Caco-2 (cell line): ENCODE data around the gene THRB. TPM values are rescaled to one million over a fixed set of nuclear protein-coding genes. Genes with fewer than 3 reads are reported as not detected.

ENCODE experiments used
- BruUV-seq: library from RNA; stranded (reverse); fragments of 400-500 nt; replicated peaks from 2 replicates; lab custom pipeline; 2021; lab: Mats Ljungman, UMichigan
- CTCF ChIA-PET: fragments of 300-600 bp; sonication (Branson Sonifier 250); formaldehyde crosslinking; loops from one replicate; lab custom pipeline; 2022; ENCODE audit warnings: antibody characterized with exemption; lab: Charles Lee
- POLR2A ChIA-PET: fragments of 300-600 bp; sonication (Branson Sonifier 250); formaldehyde crosslinking; loops from one replicate; lab custom pipeline; 2022; ENCODE audit warnings: antibody characterized with exemption; lab: Charles Lee
- DNase-seq, 2 experiments: peaks; one replicate each; pipeline versions ENCODE4 v3.0.0 to v3.0.0-alpha.2; 2020 to 2022
- H3K27me3 ChIP-seq: replicated peaks from 2 replicates; pipeline ENCODE4 v1.6.0; 2011; ENCODE audit warnings: low read length; ENCODE audit not compliant: control insufficient read depth, insufficient read depth
- H3K36me3 ChIP-seq: 2 replicates; pipeline ENCODE4 v1.5.1; 2011; ENCODE audit warnings: low read length; ENCODE audit not compliant: control insufficient read depth, insufficient read depth
- H3K4me1 ChIP-seq: fragments of 250-450 bp; sonication (Bioruptor Pico); 2 replicates; pipeline ENCODE4 v1.5.1; 2020; ENCODE audit warnings: mild to moderate bottlenecking
- H3K4me3 ChIP-seq: 2 replicates; pipeline ENCODE4 v1.5.1; 2011; ENCODE audit warnings: low read depth, mild to moderate bottlenecking, control low read depth, low read length
- H3K9me3 ChIP-seq: fragments of 250-450 bp; sonication (Bioruptor Pico); 2 replicates; pipeline ENCODE4 v1.5.1; 2020; ENCODE audit warnings: mild to moderate bottlenecking, moderate library complexity
- H3K27ac Mint-ChIP-seq: one replicate; pipeline ENCODE4 v1.8.0; 2022; ENCODE audit warnings: mixed read lengths; ENCODE audit not compliant: unreplicated experiment
- H3K27me3 Mint-ChIP-seq: one replicate; pipeline ENCODE4 v1.8.0; 2022; ENCODE audit warnings: mixed read lengths; ENCODE audit not compliant: insufficient read depth, unreplicated experiment
- H3K36me3 Mint-ChIP-seq: one replicate; pipeline ENCODE4 v1.8.0; 2022; ENCODE audit warnings: mild to moderate bottlenecking, mixed read lengths; ENCODE audit not compliant: insufficient read depth, unreplicated experiment
- H3K4me1 Mint-ChIP-seq: one replicate; pipeline ENCODE4 v1.8.0; 2022; ENCODE audit warnings: low read depth, mixed read lengths; ENCODE audit not compliant: unreplicated experiment
- H3K4me3 Mint-ChIP-seq: one replicate; pipeline ENCODE4 v1.8.0; 2022; ENCODE audit warnings: mild to moderate bottlenecking, moderate library complexity, mixed read lengths; ENCODE audit not compliant: unreplicated experiment
- H3K9me3 Mint-ChIP-seq: one replicate; pipeline ENCODE4 v1.8.0; 2022; ENCODE audit warnings: mixed read lengths; ENCODE audit not compliant: unreplicated experiment
- intact Hi-C: fragments of 100-400 bp; cut with micrococcal nuclease; formaldehyde crosslinking; loops from one replicate; pipeline ENCODE4 v1.10.0; 2022; ENCODE audit not compliant: unreplicated experiment
- total RNA-seq: library from RNA; stranded (reverse); gene quantifications from 2 replicates; pipeline ENCODE4 v1.2.3, GENCODE V29; 2022
- TF ChIP-seq, protein P1 (sequence below), 2 experiments: fragments of 200-600 bp in 1 of 2; IDR thresholded peaks; 1 replicate in 1 of 2; 2 replicates in 1 of 2; pipeline versions ENCODE4 v1.5.1 to v1.8.0; 2011 to 2022; ENCODE audit warnings: antibody characterized with exemption in 1 of 2, control low read depth in 1 of 2, inconsistent platforms in 1 of 2, low read depth in 1 of 2, low read length in 1 of 2, mild to moderate bottlenecking in 1 of 2, moderate library complexity in 1 of 2; ENCODE audit not compliant: insufficient read depth in 1 of 2, severe bottlenecking in 1 of 2, unreplicated experiment in 1 of 2

THRB gene
- total RNA-seq, 1 experiment from 2014 or later = 19.4 TPM

DNA sequence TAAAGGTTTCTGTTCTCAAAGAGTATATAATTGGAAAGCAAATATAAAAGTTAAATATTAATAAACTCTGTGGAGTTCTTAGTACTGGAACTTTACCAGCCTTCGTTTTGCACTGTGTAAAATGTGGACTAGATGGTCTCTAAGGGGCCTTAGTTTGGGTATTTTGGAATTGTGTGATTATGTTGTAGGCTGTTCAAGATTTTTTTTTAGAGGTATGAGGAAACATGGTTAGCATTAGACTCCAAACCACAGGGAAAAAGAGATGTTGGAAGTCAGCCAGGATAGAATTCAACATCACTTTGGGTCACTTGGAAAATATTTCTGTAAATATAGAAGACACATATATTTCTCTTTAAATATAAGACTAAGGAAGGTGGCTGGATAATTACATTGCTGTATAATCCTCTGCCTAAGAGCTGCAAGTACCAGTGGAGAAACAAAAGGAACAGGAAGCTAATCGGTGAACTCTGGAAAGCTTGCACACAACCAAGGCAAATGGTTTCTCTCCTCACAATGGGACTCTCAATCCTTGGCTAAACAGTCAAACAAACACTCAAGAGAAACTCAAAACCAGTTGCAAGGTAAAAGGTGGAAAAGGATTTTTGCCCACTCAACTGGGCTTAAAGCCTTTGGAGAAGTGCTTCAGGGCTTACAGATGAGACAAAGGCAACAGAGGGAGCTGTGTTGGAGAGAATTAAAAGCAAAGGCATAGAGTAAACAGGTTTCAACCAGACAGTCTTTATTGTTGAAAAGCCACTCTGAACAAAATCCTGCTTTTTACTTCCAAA lies 407.8 kb downstream of the THRB start:
- H3K4me3 ChIP-seq = no peak overlapping the region
- ChIA-PET CTCF (interaction anchor here (0.7 kb wide), 1 partner anchor 27 kb away, joined by 3 read pairs; no protein-coding TSS in a partner anchor), POLR2A (no interaction called here)
- no peaks in the 10 kb centered on the region for H3K36me3 ChIP-seq
- BruUV-seq = no TSS peak
- DNase-seq = no peak
- intact Hi-C loops = no loop called here
- H3K27ac Mint-ChIP-seq = no peak overlapping the region
- no peaks in the 10 kb centered on the region for H3K4me1 ChIP-seq
- TF ChIP-seq, protein P1, sequence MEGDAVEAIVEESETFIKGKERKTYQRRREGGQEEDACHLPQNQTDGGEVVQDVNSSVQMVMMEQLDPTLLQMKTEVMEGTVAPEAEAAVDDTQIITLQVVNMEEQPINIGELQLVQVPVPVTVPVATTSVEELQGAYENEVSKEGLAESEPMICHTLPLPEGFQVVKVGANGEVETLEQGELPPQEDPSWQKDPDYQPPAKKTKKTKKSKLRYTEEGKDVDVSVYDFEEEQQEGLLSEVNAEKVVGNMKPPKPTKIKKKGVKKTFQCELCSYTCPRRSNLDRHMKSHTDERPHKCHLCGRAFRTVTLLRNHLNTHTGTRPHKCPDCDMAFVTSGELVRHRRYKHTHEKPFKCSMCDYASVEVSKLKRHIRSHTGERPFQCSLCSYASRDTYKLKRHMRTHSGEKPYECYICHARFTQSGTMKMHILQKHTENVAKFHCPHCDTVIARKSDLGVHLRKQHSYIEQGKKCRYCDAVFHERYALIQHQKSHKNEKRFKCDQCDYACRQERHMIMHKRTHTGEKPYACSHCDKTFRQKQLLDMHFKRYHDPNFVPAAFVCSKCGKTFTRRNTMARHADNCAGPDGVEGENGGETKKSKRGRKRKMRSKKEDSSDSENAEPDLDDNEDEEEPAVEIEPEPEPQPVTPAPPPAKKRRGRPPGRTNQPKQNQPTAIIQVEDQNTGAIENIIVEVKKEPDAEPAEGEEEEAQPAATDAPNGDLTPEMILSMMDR (IDR thresholded peaks at IDR 0.05; ENCODE audit: insufficient read depth in 1 of 2, low read depth in 1 of 2, low read length in 1 of 2, severe bottlenecking in 1 of 2, unreplicated experiment in 1 of 2) = no peak
- H3K4me3 Mint-ChIP-seq = no peak overlapping the region
- no peaks in the 10 kb centered on the region for H3K36me3 Mint-ChIP-seq
- no peaks in the 10 kb centered on the region for H3K4me1 Mint-ChIP-seq
- H3K9me3 Mint-ChIP-seq = no peaks in the 10 kb centered on the region
- H3K27me3 ChIP-seq = no peaks in the 10 kb centered on the region
- no peaks in the 10 kb centered on the region for H3K27me3 Mint-ChIP-seq
- H3K9me3 ChIP-seq = peaks cover 4% of the 10 kb centered on the region

DNA sequence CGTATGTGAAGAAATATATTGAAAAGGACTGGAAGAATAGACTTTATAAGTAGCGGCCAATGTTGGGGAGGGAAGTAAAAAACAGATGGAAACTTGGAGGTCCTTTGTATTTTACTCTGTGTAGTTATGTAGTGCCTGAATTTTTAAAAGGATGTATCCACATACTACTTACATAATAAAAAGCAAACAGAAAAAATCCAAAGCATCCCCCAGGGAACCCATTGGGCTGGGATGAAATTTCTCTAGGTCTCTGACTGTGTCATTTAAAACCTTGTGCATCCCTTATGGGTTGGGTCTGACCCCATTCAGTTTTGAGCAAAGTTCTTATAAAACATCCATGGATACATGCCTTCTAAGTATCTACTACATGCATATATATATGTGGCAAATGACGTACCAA lies 408.4 kb downstream of the THRB start:
- no peaks in the 10 kb centered on the region for H3K9me3 Mint-ChIP-seq
- H3K9me3 ChIP-seq = peaks cover 4% of the 10 kb centered on the region
- DNase-seq = no peak
- intact Hi-C loops = no loop called here
- H3K4me3 Mint-ChIP-seq = no peak overlapping the region
- no peak overlapping the region for H3K4me3 ChIP-seq
- ChIA-PET CTCF (no interaction called here), POLR2A (no interaction called here)
- TF ChIP-seq, protein P1 (IDR thresholded peaks at IDR 0.05; ENCODE audit: insufficient read depth in 1 of 2, low read depth in 1 of 2, low read length in 1 of 2, severe bottlenecking in 1 of 2, unreplicated experiment in 1 of 2) = no peak
- no peaks in the 10 kb centered on the region for H3K4me1 ChIP-seq
- no peaks in the 10 kb centered on the region for H3K27me3 ChIP-seq
- H3K4me1 Mint-ChIP-seq = no peaks in the 10 kb centered on the region
- no TSS peak for BruUV-seq
- H3K27me3 Mint-ChIP-seq = no peaks in the 10 kb centered on the region
- no peaks in the 10 kb centered on the region for H3K36me3 ChIP-seq
- no peak overlapping the region for H3K27ac Mint-ChIP-seq
- no peaks in the 10 kb centered on the region for H3K36me3 Mint-ChIP-seq

DNA sequence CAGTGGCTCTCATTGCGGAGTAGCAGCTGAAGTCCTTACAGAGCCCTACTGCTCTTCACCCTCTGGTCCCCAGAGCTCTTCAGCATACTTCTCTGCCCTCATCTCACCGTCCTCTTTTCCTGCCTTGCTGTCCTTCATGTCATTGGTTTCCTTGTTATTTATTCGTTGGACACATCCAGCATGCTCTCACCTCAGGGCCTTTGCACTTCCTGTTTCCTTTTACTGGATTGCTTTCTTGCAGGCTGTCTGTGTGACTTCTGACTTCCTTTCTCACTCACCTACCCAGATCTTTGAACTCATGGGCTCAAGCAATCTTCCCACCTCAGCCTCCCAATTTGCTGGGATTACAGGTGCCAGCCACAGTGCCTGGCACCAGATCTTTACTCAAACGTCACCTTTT lies 422.5 kb downstream of the THRB start:
- Mint-ChIP-seq H3K4me3 (no peak overlapping the region), H3K27ac (no peak overlapping the region)
- no TSS peak for BruUV-seq

More for the DNA sequence above, 422.5 kb downstream of the THRB start:
- intact Hi-C loops = no loop called here
- Mint-ChIP-seq H3K27me3 (no peaks in the 10 kb centered on the region), H3K9me3 (peaks cover 13% of the 10 kb centered on the region), H3K36me3 (no peaks in the 10 kb centered on the region), H3K4me1 (no peaks in the 10 kb centered on the region)
- Histone ChIP-seq H3K36me3 (no peaks in the 10 kb centered on the region), H3K4me1 (no peaks in the 10 kb centered on the region), H3K4me3 (no peak overlapping the region), H3K9me3 (no peaks in the 10 kb centered on the region), H3K27me3 (no peaks in the 10 kb centered on the region)
- TF ChIP-seq, protein P1 (IDR thresholded peaks at IDR 0.05; ENCODE audit: insufficient read depth in 1 of 2, low read depth in 1 of 2, low read length in 1 of 2, severe bottlenecking in 1 of 2, unreplicated experiment in 1 of 2) = no peak
- ChIA-PET CTCF (no interaction called here), POLR2A (no interaction called here)
- DNase-seq = no peak
